Measurements from ENCODE around the gene DLX3. TPM values are rescaled to one million over a fixed set of nuclear protein-coding genes. Genes with fewer than 3 reads are reported as not detected.

Gene DLX3
- total RNA-seq, 1 donor from 2014 or later, result not detected

DNA sequence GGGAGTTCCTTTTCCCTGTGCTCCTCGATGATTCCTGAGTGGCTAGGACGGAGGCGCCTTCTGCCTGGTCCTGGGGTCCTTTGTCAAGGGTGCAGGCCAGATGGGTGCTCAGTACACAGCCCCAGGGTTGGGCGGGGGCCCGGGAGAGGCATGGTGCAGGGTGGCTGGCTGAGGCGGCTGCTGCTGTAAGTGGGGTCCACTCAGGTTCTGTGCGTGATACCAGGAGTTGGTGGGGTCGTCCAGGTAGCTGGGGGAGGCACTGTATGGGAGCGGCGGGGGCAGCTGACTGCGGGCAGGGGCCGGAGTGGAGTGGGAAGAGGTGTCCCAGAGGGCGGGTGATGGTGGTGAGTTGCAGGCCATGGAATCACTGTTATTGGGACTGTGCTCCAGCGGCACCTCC, 3.6 kb downstream of the DLX3 start:
- Mint-ChIP-seq H3K4me3 (ENCODE audit: unreplicated experiment) (no peak overlapping the region), H3K27me3 (ENCODE audit: unreplicated experiment) (peaks cover 83% of the 10 kb centered on the region), H3K36me3 (ENCODE audit: unreplicated experiment) (no peaks in the 10 kb centered on the region), H3K4me1 (ENCODE audit: unreplicated experiment) (peaks cover 22% of the 10 kb centered on the region), H3K27ac (ENCODE audit: unreplicated experiment) (no peak overlapping the region), H3K9me3 (ENCODE audit: unreplicated experiment) (no peaks in the 10 kb centered on the region)
- DNase-seq (ENCODE audit: extremely low spot score, unreplicated experiment), result no peak
- TF ChIP-seq, protein P1, sequence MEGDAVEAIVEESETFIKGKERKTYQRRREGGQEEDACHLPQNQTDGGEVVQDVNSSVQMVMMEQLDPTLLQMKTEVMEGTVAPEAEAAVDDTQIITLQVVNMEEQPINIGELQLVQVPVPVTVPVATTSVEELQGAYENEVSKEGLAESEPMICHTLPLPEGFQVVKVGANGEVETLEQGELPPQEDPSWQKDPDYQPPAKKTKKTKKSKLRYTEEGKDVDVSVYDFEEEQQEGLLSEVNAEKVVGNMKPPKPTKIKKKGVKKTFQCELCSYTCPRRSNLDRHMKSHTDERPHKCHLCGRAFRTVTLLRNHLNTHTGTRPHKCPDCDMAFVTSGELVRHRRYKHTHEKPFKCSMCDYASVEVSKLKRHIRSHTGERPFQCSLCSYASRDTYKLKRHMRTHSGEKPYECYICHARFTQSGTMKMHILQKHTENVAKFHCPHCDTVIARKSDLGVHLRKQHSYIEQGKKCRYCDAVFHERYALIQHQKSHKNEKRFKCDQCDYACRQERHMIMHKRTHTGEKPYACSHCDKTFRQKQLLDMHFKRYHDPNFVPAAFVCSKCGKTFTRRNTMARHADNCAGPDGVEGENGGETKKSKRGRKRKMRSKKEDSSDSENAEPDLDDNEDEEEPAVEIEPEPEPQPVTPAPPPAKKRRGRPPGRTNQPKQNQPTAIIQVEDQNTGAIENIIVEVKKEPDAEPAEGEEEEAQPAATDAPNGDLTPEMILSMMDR (IDR thresholded peaks at IDR 0.05), result no peak

DNA sequence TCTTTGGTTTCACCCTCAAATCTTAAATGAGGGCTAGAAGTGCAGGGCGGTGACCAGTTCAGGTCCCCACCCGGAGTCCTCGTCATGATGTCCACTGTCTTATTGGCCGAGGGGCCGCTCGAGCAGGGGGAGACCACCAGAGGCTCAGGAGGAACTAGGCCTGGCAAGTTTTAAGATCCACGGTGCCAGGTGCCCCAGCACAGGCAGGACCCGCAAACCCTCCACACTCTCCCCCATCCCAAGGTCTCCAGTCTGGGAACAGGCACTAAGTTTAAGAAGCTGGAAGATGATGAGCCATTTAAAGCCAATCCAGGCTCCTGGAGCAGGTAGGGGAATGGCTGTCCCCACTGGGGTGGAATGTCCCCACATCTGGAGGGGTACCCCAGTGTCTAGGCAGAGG, 4.1 kb downstream of the DLX3 start:
- no peak for DNase-seq (ENCODE audit: extremely low spot score, unreplicated experiment)
- Mint-ChIP-seq H3K27ac (ENCODE audit: unreplicated experiment) (no peak overlapping the region), H3K9me3 (ENCODE audit: unreplicated experiment) (no peaks in the 10 kb centered on the region)

DNA sequence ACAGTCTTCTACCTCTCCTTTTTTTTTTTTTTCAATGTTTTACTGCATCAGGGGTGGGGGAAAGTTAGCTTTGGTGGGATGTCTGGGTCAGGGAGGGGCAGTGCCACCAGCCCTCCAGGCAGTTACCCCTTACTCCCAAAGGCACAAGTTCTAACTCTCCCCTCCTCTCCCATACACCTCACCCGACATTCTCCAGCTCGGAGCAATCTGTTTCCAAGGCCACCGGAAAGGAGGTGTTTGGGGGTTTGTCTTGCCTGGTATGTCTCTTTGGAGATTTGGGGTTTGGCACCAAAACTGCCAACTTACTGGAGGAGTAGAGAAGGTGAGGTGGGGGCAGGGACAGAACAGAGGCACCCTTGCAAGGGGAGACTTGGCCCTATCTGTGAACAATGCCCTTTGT, 4.7 kb downstream of the DLX3 start:
- Mint-ChIP-seq H3K36me3 (ENCODE audit: unreplicated experiment) (no peaks in the 10 kb centered on the region), H3K9me3 (ENCODE audit: unreplicated experiment) (no peaks in the 10 kb centered on the region), H3K4me1 (ENCODE audit: unreplicated experiment) (peaks cover 17% of the 10 kb centered on the region), H3K27ac (ENCODE audit: unreplicated experiment) (no peak overlapping the region), H3K27me3 (ENCODE audit: unreplicated experiment) (peaks cover 76% of the 10 kb centered on the region), H3K4me3 (ENCODE audit: unreplicated experiment) (no peak overlapping the region)
- no peak for DNase-seq (ENCODE audit: extremely low spot score, unreplicated experiment)
- TF ChIP-seq, protein P1 (IDR thresholded peaks at IDR 0.05), result no peak

More for the DNA sequence above, 4.1 kb downstream of the DLX3 start:
- Mint-ChIP-seq H3K27me3 (ENCODE audit: unreplicated experiment) (peaks cover 80% of the 10 kb centered on the region), H3K36me3 (ENCODE audit: unreplicated experiment) (no peaks in the 10 kb centered on the region), H3K4me3 (ENCODE audit: unreplicated experiment) (no peak overlapping the region), H3K4me1 (ENCODE audit: unreplicated experiment) (peaks cover 18% of the 10 kb centered on the region)
- TF ChIP-seq, protein P1 (IDR thresholded peaks at IDR 0.05), result no peak

GRCh38 chr17:49989518-49989880, 5.5 kb downstream of the DLX3 start:
- H3K27ac Mint-ChIP-seq (ENCODE audit: unreplicated experiment), result no peak overlapping the region
- no peaks in the 10 kb centered on the region for H3K9me3 Mint-ChIP-seq (ENCODE audit: unreplicated experiment)
- H3K4me3 Mint-ChIP-seq (ENCODE audit: unreplicated experiment), result no peak overlapping the region
- DNase-seq (ENCODE audit: extremely low spot score, unreplicated experiment), result no peak
- H3K27me3 Mint-ChIP-seq (ENCODE audit: unreplicated experiment), result peaks cover 69% of the 10 kb centered on the region
- no peaks in the 10 kb centered on the region for H3K36me3 Mint-ChIP-seq (ENCODE audit: unreplicated experiment)
- TF ChIP-seq, protein P1 (IDR thresholded peaks at IDR 0.05), result no peak
- H3K4me1 Mint-ChIP-seq (ENCODE audit: unreplicated experiment), result peaks cover 8% of the 10 kb centered on the region

GRCh38 chr17:49987681-49988441, 7.2 kb downstream of the DLX3 start:
- Mint-ChIP-seq H3K4me1 (ENCODE audit: unreplicated experiment) (peaks cover 2% of the 10 kb centered on the region), H3K4me3 (ENCODE audit: unreplicated experiment) (no peak overlapping the region), H3K27me3 (ENCODE audit: unreplicated experiment) (peaks cover 72% of the 10 kb centered on the region), H3K36me3 (ENCODE audit: unreplicated experiment) (no peaks in the 10 kb centered on the region), H3K27ac (ENCODE audit: unreplicated experiment) (no peak overlapping the region), H3K9me3 (ENCODE audit: unreplicated experiment) (no peaks in the 10 kb centered on the region)
- DNase-seq (ENCODE audit: extremely low spot score, unreplicated experiment), result no peak
- TF ChIP-seq, protein P1 (IDR thresholded peaks at IDR 0.05), result no peak

All from osteocyte (in vitro differentiated cells).